GM19238 (cell line): ENCODE results near the gene GOLGA6L10.
"Not testable (repeated sequence)": the region's sequence is repeated elsewhere in the genome, so short reads cannot be mapped to it uniquely, and the experiment has no call there.

Experiments used
- DNase-seq: peaks from one replicate; pipeline ENCODE4 v3.0.0; 2011; ENCODE audit warnings: low spot score; ENCODE audit not compliant: insufficient read length

GOLGA6L10 gene

GRCh38 chr15:82300326-82300725 lies 48.9 kb downstream of the GOLGA6L10 start:
- not testable (repeated sequence) for DNase-seq

- not testable (repeated sequence) for DNase-seq
Observed at GRCh38 chr15:82299511-82299914, 49.8 kb downstream of the GOLGA6L10 start.

DNA sequence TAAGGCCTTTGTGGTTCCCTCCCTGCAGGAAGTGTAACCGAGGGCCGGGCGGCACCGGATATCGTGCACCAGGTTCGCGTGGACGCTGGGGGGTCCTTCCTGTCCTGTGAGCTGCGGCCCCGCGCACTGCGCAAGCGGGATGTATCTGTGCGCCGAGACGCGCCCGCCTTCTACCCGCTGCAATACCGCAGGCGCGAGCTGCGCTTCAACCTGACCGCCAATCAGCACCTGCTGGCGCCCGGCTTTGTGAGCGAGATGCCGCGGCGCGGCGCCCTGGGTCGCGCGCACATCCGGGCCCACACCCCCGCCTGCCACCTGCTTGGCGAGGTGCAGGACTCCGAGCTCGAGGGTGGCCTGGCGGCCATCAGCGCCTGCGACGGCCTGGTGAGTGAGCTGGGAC lies 50.8 kb downstream of the GOLGA6L10 start:
- no peak for DNase-seq

- no peak for DNase-seq
Observed at GRCh38 chr15:82298032-82298431, 51.2 kb downstream of the GOLGA6L10 start.

GRCh38 chr15:82297546-82297945 lies 51.7 kb downstream of the GOLGA6L10 start:
- no peak for DNase-seq

DNA sequence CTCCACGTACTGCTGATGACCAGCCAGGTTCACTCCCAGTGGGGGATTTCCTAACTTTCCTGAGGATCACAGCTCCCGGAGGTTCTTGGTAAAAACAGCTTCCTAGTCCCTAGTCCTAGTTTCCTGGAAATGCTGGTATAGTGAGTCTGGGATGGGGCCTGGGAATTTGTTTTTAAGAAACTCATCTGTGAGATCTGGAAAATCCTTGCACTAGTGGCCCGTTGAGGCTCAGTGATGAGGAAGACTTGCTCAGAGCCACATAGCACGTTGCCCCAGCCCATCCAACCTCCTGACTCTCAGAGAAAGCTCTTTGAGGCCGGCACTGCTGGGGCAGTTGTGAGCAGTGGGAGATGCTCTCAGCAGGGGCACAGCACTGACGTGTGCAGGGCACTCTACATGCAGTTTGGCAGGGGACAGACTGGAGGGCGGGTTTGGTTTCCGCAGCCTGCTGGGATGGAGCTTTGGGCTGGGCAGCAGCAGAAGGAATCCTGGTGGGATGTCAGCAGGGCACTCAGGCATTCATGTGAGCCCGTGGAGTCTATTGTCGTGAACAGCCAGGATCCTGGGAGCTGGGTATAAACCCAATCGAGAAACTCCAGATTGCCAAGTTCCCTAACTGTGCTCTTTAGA lies 55.1 kb downstream of the GOLGA6L10 start:
- no peak for DNase-seq

GRCh38 chr15:82292271-82292670 lies 57.0 kb downstream of the GOLGA6L10 start:
- DNase-seq: no peak
